ENCODE data around the gene SRPX2.

Gene SRPX2

GRCh38 chrX:100650841-100651240, 6.8 kb downstream of the SRPX2 start:
- DNase-seq (ENCODE audit: low read depth in 2 of 2), result no peak

- no peak for DNase-seq (ENCODE audit: low read depth in 2 of 2)
Observed at GRCh38 chrX:100652266-100652665, 8.3 kb downstream of the SRPX2 start.

- DNase-seq (ENCODE audit: low read depth in 2 of 2), result no peak
Observed at GRCh38 chrX:100654261-100654660, 10.3 kb downstream of the SRPX2 start.

- no peak for DNase-seq (ENCODE audit: low read depth in 2 of 2)
Observed at GRCh38 chrX:100658941-100659381, 15.0 kb downstream of the SRPX2 start.

- DNase-seq (ENCODE audit: low read depth in 2 of 2), result no peak
Observed at GRCh38 chrX:100659431-100660137, 15.6 kb downstream of the SRPX2 start.

GRCh38 chrX:100662170-100662569, 18.2 kb downstream of the SRPX2 start:
- DNase-seq (ENCODE audit: low read depth in 2 of 2), result no peak

- no peak for DNase-seq (ENCODE audit: low read depth in 2 of 2)
Observed at GRCh38 chrX:100662796-100663195, 18.8 kb downstream of the SRPX2 start.

- DNase-seq (ENCODE audit: low read depth in 2 of 2), result no peak
Observed at GRCh38 chrX:100663642-100664041, 19.6 kb downstream of the SRPX2 start.

GRCh38 chrX:100672966-100673365, 29.0 kb downstream of the SRPX2 start:
- DNase-seq (ENCODE audit: low read depth in 2 of 2), result no peak

- DNase-seq (ENCODE audit: low read depth in 2 of 2), result no peak
Observed at GRCh38 chrX:100673397-100673953, 29.5 kb downstream of the SRPX2 start.

- no peak for DNase-seq (ENCODE audit: low read depth in 2 of 2)
Observed at GRCh38 chrX:100674705-100675104, 30.7 kb downstream of the SRPX2 start.

GRCh38 chrX:100677611-100678181, 33.7 kb downstream of the SRPX2 start:
- DNase-seq (ENCODE audit: low read depth in 2 of 2), result no peak

- no peak for DNase-seq (ENCODE audit: low read depth in 2 of 2)
Observed at GRCh38 chrX:100680756-100681155, 36.8 kb downstream of the SRPX2 start.

GRCh38 chrX:100681599-100681998, 37.6 kb downstream of the SRPX2 start:
- no peak for DNase-seq (ENCODE audit: low read depth in 2 of 2)

GRCh38 chrX:100682939-100683338, 38.9 kb downstream of the SRPX2 start:
- no peak for DNase-seq (ENCODE audit: low read depth in 2 of 2)

GRCh38 chrX:100685284-100685996, 41.4 kb downstream of the SRPX2 start:
- peak in 1 of 2 donors; percentile 34 for DNase-seq (ENCODE audit: low read depth in 2 of 2)

GRCh38 chrX:100685997-100686305, 42.0 kb downstream of the SRPX2 start:
- DNase-seq (ENCODE audit: low read depth in 2 of 2), result no peak

GRCh38 chrX:100687128-100687527, 43.1 kb downstream of the SRPX2 start:
- DNase-seq (ENCODE audit: low read depth in 2 of 2), result peak in 1 of 2 donors; percentile 7

- no peak for DNase-seq (ENCODE audit: low read depth in 2 of 2)
Observed at GRCh38 chrX:100687546-100687945, 43.5 kb downstream of the SRPX2 start.

- no peak for DNase-seq (ENCODE audit: low read depth in 2 of 2)
Observed at GRCh38 chrX:100695302-100695701, 51.3 kb downstream of the SRPX2 start.

GRCh38 chrX:100695991-100696390, 52.0 kb downstream of the SRPX2 start:
- no peak for DNase-seq (ENCODE audit: low read depth in 2 of 2)

GRCh38 chrX:100696699-100697351, 52.8 kb downstream of the SRPX2 start:
- no peak for DNase-seq (ENCODE audit: low read depth in 2 of 2)

Data from stimulated activated CD8-positive, alpha-beta memory T cell treated with anti-CD3 and anti-CD28 coated beads, Interleukin-7, amount 100 ng/mL, for 4 hours (primary cell).